Colonic mucosa (tissue), 4 donors: Measurements from ENCODE around the gene RBM17. TPM values are rescaled to one million over a fixed set of nuclear protein-coding genes. Genes with fewer than 3 reads are reported as not detected.
A peak's percentile ranks its signal among the peaks of the same experiment; 100 is the strongest.
"Not testable (repeated sequence)": the region's sequence is repeated elsewhere in the genome, so short reads cannot be mapped to it uniquely, and the experiment has no call there.

Experiments used
- DNase-seq: peaks from one replicate; pipeline ENCODE4 v3.0.0-alpha.2; 2020
- H3K27ac ChIP-seq: fragments of 200-600 bp; one replicate; pipeline ENCODE4 v1.8.0; 2021
- H3K27me3 ChIP-seq: fragments of 200-600 bp; one replicate; pipeline ENCODE4 v1.8.0; 2021
- H3K36me3 ChIP-seq: fragments of 200-600 bp; one replicate; pipeline ENCODE4 v1.8.0; 2021
- H3K4me1 ChIP-seq: fragments of 200-600 bp; one replicate; pipeline ENCODE4 v1.8.0; 2021; ENCODE audit warnings: mild to moderate bottlenecking
- H3K4me3 ChIP-seq: fragments of 200-600 bp; one replicate; pipeline ENCODE4 v1.8.0; 2021
- H3K9ac ChIP-seq, 2 donors: one replicate each; pipeline ENCODE4 v1.7.0; 2013; ENCODE audit warnings: control low read depth in 2 of 2, low read depth in 2 of 2, low read length in 2 of 2
- H3K9me3 ChIP-seq: fragments of 200-600 bp; one replicate; pipeline ENCODE4 v1.8.0; 2021
- intact Hi-C: fragments of 100-400 bp; cut with DNase I; formaldehyde crosslinking; loops from one replicate; pipeline ENCODE4 v1.14.1; 2022
- total RNA-seq, 2 donors: library from RNA; stranded (reverse); fragmentation: NEBNext Ultra II Directional in 1 of 2; extraction: Animal tissue kit (Norgen Biotek cat#: 25700) in 1 of 2; gene quantifications; one replicate each; pipeline ENCODE4 v1.2.1, GENCODE V29; 2021
- TF ChIP-seq, protein P1 (sequence below): fragments of 200-600 bp; IDR thresholded peaks from one replicate; pipeline ENCODE4 v1.8.0; 2022; ENCODE audit warnings: antibody characterized with exemption, mild to moderate bottlenecking
- donor health status: healthy.
- donor health status: DM: no; HTN: no; CAD: no.
- donor health status: DM: no; HTN: no; CAD: no.

RBM17 gene
- total RNA-seq, 2 donors from 2014 or later: 80.3 to 110 TPM

DNA sequence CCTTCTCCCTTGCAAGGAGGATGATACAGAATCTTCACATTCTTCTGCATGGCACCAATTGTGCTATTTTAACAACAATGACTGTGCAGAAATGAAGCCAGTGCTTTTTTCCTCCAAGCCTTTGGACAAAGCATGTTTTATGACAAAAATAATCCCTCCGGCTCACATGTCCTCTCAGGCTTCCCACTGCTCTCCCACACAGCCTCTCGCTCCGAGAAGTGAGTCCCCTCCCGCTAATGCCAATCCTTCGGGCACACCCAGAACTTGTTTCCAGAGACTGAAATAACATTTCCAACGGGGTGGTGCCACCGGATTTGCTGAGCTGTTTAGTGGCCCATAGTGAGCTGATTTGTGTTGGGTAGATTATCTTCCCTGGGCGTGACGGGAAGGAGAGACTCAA lies 35.8 kb downstream of the RBM17 start:
- Histone ChIP-seq H3K36me3 (no peaks in the 10 kb centered on the region), H3K9me3 (no peaks in the 10 kb centered on the region), H3K4me3 (no peak overlapping the region), H3K27me3 (no peaks in the 10 kb centered on the region), H3K9ac (no peak overlapping the region), H3K4me1 (no peaks in the 10 kb centered on the region), H3K27ac (no peak overlapping the region)
- peak; percentile 32 for DNase-seq
- TF ChIP-seq, protein P1, sequence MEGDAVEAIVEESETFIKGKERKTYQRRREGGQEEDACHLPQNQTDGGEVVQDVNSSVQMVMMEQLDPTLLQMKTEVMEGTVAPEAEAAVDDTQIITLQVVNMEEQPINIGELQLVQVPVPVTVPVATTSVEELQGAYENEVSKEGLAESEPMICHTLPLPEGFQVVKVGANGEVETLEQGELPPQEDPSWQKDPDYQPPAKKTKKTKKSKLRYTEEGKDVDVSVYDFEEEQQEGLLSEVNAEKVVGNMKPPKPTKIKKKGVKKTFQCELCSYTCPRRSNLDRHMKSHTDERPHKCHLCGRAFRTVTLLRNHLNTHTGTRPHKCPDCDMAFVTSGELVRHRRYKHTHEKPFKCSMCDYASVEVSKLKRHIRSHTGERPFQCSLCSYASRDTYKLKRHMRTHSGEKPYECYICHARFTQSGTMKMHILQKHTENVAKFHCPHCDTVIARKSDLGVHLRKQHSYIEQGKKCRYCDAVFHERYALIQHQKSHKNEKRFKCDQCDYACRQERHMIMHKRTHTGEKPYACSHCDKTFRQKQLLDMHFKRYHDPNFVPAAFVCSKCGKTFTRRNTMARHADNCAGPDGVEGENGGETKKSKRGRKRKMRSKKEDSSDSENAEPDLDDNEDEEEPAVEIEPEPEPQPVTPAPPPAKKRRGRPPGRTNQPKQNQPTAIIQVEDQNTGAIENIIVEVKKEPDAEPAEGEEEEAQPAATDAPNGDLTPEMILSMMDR: no peak
- intact Hi-C loops: no loop called here

DNA sequence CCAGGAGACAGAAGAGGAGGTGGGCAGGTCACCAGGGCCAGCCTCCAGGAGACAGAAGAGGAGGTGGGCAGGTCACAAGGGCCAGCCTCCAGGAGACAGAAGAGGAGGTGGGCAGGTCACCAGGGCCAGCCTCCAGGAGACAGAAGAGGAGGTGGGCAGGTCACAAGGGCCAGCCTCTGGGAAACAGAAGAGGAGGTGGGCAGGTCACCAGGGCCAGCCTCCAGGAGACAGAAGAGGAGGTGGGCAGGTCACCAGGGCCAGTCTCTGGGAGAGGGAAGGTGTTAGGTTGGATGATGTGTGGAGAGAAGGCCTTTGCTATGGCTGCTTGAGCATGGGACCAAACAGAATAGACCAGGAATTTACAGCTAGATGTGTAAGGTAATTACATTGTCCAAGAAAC lies 38.6 kb downstream of the RBM17 start:
- H3K4me3 ChIP-seq, H3K9ac ChIP-seq, H3K36me3 ChIP-seq, H3K4me1 ChIP-seq, H3K27me3 ChIP-seq, intact Hi-C loops, DNase-seq, H3K27ac ChIP-seq, H3K9me3 ChIP-seq: not testable (repeated sequence)

DNA sequence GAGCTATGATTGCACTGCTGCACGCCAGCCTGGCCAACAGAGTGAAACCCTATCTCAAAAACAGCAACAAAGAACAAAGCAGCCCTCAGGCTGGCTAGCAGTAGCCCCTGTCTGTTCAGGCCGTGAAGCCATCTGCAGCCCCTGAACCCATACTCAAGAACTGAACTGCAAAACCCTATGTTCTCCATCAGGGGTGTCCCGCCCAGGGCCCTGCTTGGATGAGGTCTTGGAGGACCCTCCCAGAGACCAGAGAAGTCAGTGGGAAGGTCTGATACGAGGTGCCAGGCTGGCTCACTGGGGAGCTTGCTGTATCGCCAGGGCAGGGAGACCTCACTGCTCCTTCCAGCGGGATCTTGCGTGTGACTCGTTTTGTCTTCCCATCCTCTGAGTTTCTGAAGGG lies 39.3 kb downstream of the RBM17 start:
- TF ChIP-seq, protein P1: no peak
- H3K4me3 ChIP-seq: no peak overlapping the region
- H3K9ac ChIP-seq: no peak overlapping the region
- intact Hi-C loops: no loop called here
- no peaks in the 10 kb centered on the region for H3K27me3 ChIP-seq
- no peaks in the 10 kb centered on the region for H3K36me3 ChIP-seq
- no peaks in the 10 kb centered on the region for H3K9me3 ChIP-seq
- no peaks in the 10 kb centered on the region for H3K4me1 ChIP-seq
- no peak for DNase-seq
- no peak overlapping the region for H3K27ac ChIP-seq

DNA sequence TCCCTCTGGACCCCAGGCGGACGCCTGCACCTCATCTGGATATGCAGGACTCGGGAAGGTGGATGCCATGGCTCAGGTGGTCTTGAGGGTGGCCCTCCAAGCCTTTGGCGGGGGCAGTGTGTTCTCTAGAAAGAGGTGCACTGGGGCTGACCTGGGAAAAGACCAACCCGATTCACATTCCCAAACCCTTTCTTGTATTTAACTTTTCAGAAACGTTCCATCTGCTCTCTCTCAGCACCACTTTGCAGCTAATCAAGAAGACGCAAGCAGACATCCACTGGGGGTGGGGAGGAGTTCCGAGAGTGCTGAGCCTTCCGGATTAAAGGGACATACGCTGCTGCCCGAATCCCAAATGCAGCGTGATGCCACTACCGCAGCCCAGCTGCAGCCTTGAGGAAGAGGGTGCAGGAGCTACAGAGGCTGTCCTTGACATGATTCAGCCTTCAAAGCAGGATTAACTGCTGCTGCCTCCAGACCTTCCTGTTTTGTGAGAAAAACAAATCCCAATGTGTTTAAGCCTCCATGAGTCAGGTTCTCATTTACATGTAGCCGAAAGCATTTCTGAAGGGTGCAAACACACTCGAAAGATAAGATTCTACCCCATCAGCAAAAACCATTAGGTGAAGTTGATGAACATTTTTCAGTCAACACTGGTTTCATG lies 39.9 kb downstream of the RBM17 start:
- no peaks in the 10 kb centered on the region for H3K4me1 ChIP-seq
- no peaks in the 10 kb centered on the region for H3K27me3 ChIP-seq
- no peak for DNase-seq
- intact Hi-C loops: no loop called here
- no peak overlapping the region for H3K4me3 ChIP-seq
- TF ChIP-seq, protein P1: no peak
- H3K36me3 ChIP-seq: no peaks in the 10 kb centered on the region
- H3K27ac ChIP-seq: no peak overlapping the region
- no peak overlapping the region for H3K9ac ChIP-seq
- no peaks in the 10 kb centered on the region for H3K9me3 ChIP-seq

DNA sequence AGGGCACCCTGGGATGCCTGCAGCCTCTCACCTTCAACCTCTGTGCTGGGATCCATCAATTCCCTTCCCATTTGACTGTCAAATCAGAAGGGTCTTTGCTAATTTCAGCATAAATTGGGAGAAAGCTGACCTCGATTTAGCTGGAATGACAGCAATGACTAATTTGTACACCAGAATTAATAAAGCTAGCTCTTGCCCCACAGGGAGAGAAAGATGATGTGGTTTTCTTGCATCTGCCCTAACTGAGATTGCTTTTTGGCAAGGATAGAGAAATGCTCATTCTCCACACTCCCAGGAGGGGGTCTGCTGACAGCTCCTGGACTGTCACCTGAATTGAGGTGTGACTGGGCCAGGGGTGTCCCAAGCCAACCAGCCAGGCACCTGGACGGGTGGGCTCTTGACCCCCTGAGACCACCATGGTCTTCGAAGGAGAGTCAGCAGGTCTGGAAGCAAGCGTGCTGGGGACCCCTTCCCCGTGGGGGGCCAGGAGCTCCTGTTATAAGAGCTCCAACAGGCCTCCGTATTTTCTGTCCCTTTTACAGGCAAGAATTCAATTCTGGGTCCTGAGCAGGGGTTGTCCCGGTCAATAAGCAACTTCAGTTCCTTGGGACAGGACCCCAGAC lies 42.1 kb downstream of the RBM17 start:
- Histone ChIP-seq H3K9me3 (no peaks in the 10 kb centered on the region), H3K27ac (no peak overlapping the region), H3K4me1 (no peaks in the 10 kb centered on the region), H3K27me3 (no peaks in the 10 kb centered on the region), H3K9ac (no peak overlapping the region), H3K4me3 (no peak overlapping the region), H3K36me3 (no peaks in the 10 kb centered on the region)
- TF ChIP-seq, protein P1: no peak
- no peak for DNase-seq
- intact Hi-C loops: no loop called here
